ENCODE data around the gene SASH1.

The SASH1 gene

GRCh38 chr6:148396926-148397325 lies 54.3 kb downstream of the SASH1 start:
- no peak for TF ChIP-seq CTCF (IDR thresholded peaks at IDR 0.05; ENCODE audit: low read depth, low read length, missing control alignments)

DNA sequence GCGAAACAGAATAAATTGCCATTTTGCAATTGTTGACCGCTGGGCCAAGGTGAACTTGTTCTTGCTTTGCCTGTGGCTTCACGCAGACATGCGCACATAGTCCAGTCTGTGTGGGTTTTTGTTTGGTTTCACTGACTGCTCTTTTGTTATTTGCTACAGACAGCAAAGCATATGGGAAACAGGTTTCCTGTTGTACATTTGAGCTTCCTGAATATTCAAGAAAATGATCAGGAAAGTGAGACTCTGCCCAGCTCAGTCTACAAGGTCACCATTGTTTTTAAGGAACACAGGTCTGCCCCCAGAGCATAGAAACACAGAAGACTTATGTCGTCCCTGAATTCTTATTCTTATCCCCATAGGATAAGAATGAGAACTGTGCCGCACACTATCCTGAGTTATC lies 55.6 kb downstream of the SASH1 start:
- no peak for DNase-seq (ENCODE audit: low read depth)
- TF ChIP-seq CTCF (IDR thresholded peaks at IDR 0.05; ENCODE audit: low read depth, low read length, missing control alignments): no peak
- H3K4me3 ChIP-seq (ENCODE audit: low read depth, low read length): no peak overlapping the region

More at GRCh38 chr6:148396926-148397325, 54.3 kb downstream of the SASH1 start:
- no peak overlapping the region for H3K4me3 ChIP-seq (ENCODE audit: low read depth, low read length)
- no peak for DNase-seq (ENCODE audit: low read depth)

GRCh38 chr6:148398678-148399077 lies 56.0 kb downstream of the SASH1 start:
- no peak overlapping the region for H3K4me3 ChIP-seq (ENCODE audit: low read depth, low read length)
- no peak for DNase-seq (ENCODE audit: low read depth)
- TF ChIP-seq CTCF (IDR thresholded peaks at IDR 0.05; ENCODE audit: low read depth, low read length, missing control alignments): no peak

GRCh38 chr6:148401571-148401970 lies 58.9 kb downstream of the SASH1 start:
- no peak for DNase-seq (ENCODE audit: low read depth)
- no peak for TF ChIP-seq CTCF (IDR thresholded peaks at IDR 0.05; ENCODE audit: low read depth, low read length, missing control alignments)
- no peak overlapping the region for H3K4me3 ChIP-seq (ENCODE audit: low read depth, low read length)

DNA sequence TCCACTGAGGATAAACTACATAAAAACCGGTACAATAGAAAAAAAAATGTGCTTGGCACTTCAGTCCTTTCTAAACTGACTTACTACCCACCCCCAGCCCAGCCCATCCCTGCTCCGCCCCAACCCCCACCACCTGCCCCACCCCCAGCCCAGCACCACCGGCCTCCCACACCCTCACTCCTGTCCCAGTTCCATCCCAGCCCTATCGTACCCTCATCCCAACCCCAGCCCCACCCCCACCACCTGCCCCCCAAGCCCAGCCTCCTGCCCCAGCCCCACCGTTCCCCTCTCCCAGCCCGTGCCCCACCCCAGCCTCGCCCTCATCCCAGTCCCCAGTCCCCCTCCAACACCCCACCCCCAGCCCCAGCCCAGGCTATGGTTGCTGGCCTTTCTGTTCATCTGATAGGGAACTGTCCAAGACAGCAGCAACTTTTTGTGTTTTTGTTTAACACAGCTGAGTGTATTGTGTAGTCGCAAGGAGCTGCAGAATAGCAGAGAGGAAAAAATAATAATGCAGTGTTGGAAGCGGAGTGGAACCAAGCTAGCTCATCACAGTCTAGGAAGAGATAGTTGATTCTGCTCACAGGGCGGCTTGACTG lies 61.9 kb downstream of the SASH1 start:
- no peak for DNase-seq (ENCODE audit: low read depth)
- no peak for TF ChIP-seq CTCF (IDR thresholded peaks at IDR 0.05; ENCODE audit: low read depth, low read length, missing control alignments)
- no peak overlapping the region for H3K4me3 ChIP-seq (ENCODE audit: low read depth, low read length)

DNA sequence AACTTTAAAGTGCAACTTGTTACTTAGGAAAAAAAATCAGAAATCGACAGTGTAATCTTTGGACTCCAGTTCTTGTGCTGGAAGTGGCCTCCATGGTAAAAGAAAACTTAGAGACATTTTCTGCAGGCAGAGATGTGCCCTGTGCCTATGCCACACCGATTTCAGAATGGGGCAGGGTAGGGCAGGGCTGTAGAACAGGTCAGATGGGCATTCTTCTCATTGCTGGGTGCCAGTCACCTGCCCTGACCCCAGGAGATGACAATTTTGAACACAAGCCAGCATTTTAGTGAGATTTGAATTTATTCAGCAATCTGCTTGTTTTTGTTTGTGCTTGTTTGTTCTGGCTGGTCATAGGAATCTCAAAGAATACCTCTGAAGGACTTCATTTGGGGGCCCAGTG lies 63.3 kb downstream of the SASH1 start:
- H3K4me3 ChIP-seq (ENCODE audit: low read depth, low read length): no peak overlapping the region
- TF ChIP-seq CTCF (IDR thresholded peaks at IDR 0.05; ENCODE audit: low read depth, low read length, missing control alignments): no peak
- DNase-seq (ENCODE audit: low read depth): no peak
